Lower lobe of right lung (tissue), 2 donors: ENCODE measurements around the gene FOXI1. TPM values are rescaled to one million over a fixed set of nuclear protein-coding genes. Genes with fewer than 3 reads are reported as not detected.

ENCODE experiments used
- ATAC-seq, 2 donors: fragments of 200-7000 bp; cut with Tn5 transposase; one replicate each; pipeline ENCODE4 v1.9.1; 2020 to 2022; ENCODE audit warnings: mild to moderate bottlenecking in 2 of 2, moderate library complexity in 2 of 2
- DNase-seq: peaks from one replicate; pipeline ENCODE4 v3.0.0-alpha.2; 2020
- H3K27ac ChIP-seq: fragments of 200-600 bp; one replicate; pipeline ENCODE4 v1.8.0; 2022
- H3K27me3 ChIP-seq: fragments of 200-600 bp; one replicate; pipeline ENCODE4 v1.8.0; 2022; ENCODE audit warnings: low read depth
- H3K36me3 ChIP-seq: fragments of 200-600 bp; one replicate; pipeline ENCODE4 v1.8.0; 2022; ENCODE audit warnings: mild to moderate bottlenecking
- H3K4me1 ChIP-seq: fragments of 200-600 bp; one replicate; pipeline ENCODE4 v1.8.0; 2022
- H3K4me3 ChIP-seq: fragments of 200-600 bp; one replicate; pipeline ENCODE4 v1.8.0; 2022; ENCODE audit warnings: mild to moderate bottlenecking
- H3K9me3 ChIP-seq: fragments of 200-600 bp; one replicate; pipeline ENCODE4 v1.8.0; 2022
- CTCF ChIP-seq: fragments of 200-600 bp; IDR thresholded peaks from one replicate; pipeline ENCODE4 v1.8.0; 2022; ENCODE audit warnings: antibody characterized with exemption, mild to moderate bottlenecking
- intact Hi-C: fragments of 100-400 bp; cut with DNase I; formaldehyde crosslinking; loops from one replicate; pipeline ENCODE4 v1.11.0; 2022
- total RNA-seq: library from RNA; stranded (reverse); fragmentation: NEBNext Ultra II Directional; extraction: Animal tissue kit (Norgen Biotek cat#: 25700); gene quantifications from one replicate; pipeline ENCODE4 v1.2.1, GENCODE V29; 2021
- donor health status: DM: no; HTN: yes; CAD: no; lungs with severe emphysema.

The FOXI1 gene
- total RNA-seq, 1 donor from 2014 or later, result not detected

DNA sequence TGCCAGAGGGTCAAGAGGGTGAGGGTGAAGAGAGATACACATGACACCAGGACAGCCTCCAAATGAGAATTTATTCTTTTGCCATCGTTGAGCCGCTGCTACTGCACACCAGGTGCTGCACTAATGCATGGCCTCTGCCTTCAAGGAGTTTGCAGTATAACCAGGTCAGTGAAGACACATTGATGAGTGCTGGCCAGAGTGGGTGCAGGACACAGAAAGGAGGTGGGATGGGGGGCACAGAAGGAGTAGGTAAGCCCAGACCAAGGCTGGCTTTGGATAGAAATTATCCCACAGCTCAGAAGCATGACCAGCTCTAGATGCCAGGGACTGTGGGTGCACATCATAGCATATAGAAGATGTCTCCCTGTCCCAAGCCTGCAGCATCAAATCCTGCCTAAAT lies 38.0 kb downstream of the FOXI1 start:
- Histone ChIP-seq H3K27ac (no peak overlapping the region), H3K4me3 (no peak overlapping the region), H3K9me3 (no peaks in the 10 kb centered on the region), H3K4me1 (no peaks in the 10 kb centered on the region), H3K36me3 (no peaks in the 10 kb centered on the region), H3K27me3 (no peaks in the 10 kb centered on the region)
- no peak for TF ChIP-seq CTCF
- DNase-seq, result no peak
- intact Hi-C loops, result no loop called here
- no peak for ATAC-seq

- ATAC-seq (no peak), DNase-seq (no peak)
- intact Hi-C loops, result no loop called here
- Histone ChIP-seq H3K36me3 (no peaks in the 10 kb centered on the region), H3K4me3 (no peak overlapping the region), H3K27ac (no peak overlapping the region), H3K27me3 (no peaks in the 10 kb centered on the region), H3K4me1 (no peaks in the 10 kb centered on the region), H3K9me3 (no peaks in the 10 kb centered on the region)
- no peak for TF ChIP-seq CTCF
These were observed 38.8 kb downstream of the FOXI1 start for GRCh38 chr5:170144286-170145023.

DNA sequence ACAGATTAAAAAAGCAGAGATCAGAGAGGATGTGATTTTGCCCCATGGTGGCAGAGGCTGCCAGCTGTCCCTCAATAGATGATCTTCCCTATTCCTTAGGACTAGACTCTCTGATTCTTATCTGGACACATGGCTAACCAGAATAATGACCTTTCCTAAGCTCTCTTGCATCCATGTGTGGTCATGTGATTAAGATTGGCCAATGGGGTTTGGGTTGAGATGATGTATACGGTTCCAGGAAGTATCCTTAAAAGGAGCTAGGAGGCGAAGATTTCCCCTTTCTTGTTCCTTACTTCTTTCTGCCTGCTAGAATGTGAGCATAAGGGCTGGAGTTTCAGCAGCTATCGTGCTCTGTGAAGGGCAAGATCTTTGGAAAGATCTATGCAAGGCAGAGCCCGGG lies 39.8 kb downstream of the FOXI1 start:
- Histone ChIP-seq H3K36me3 (no peaks in the 10 kb centered on the region), H3K9me3 (no peaks in the 10 kb centered on the region), H3K27ac (no peak overlapping the region), H3K4me1 (no peaks in the 10 kb centered on the region), H3K4me3 (no peak overlapping the region), H3K27me3 (no peaks in the 10 kb centered on the region)
- intact Hi-C loops, result no loop called here
- no peak for ATAC-seq
- DNase-seq, result no peak
- no peak for TF ChIP-seq CTCF

DNA sequence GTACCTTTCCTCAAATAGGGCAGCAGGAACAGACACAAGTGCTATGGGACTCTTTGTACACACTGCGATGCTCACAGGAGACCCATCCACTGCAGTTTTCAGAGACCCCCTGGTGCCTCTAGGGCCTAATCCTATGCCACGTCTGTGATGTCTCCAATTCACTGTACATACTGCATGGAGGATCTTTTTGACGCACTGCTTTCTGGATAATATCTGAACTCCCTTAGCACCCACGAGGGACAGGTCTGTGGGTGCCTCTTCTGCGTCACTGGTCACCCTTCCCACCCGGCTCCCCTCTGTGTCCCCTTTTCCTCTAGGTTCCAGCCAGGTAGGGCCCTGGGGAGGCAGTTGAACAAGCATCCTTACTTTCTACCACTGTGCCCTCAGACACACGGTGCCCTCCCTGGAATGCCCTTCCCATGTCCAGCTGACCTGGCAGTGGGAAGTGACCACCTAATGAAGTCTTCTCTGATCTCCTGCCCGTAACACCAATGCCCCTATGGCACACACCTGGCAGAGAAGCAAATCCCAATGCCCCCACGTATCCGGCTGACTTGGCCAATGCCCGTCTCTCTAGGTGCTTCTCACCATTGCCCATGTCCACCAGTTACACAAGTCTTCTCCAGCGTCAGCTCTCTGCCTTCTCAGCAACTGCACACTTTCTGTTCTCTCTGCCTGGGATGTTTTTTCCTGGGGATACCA lies 41.5 kb downstream of the FOXI1 start:
- Histone ChIP-seq H3K4me3 (no peak overlapping the region), H3K27me3 (no peaks in the 10 kb centered on the region), H3K36me3 (no peaks in the 10 kb centered on the region), H3K4me1 (no peaks in the 10 kb centered on the region), H3K27ac (no peak overlapping the region), H3K9me3 (no peaks in the 10 kb centered on the region)
- no peak for DNase-seq
- no peak for TF ChIP-seq CTCF
- intact Hi-C loops, result no loop called here
- ATAC-seq, result no peak

DNA sequence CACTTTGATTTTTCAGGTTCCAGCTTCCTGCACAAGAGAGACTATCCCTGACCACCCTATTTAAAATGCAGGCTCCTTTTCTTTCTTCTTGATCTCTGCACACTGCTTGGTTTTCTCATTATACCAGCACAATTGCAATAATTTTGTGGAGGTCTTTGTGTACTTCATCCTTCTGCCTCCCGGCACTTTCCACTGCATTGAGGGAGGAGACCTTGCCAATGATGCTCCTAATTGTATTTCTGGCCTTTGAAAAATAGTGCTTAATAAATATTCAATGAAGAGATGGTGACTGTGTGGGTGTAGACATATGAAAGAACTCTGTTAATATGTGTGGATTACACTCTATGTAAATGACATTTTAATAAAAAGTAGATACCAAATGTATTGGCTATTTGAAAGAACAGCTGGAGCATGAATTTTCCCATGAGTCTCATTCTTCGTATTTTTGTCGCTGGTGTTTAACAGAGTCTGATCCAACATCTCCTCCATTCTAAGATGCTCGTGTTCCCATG lies 42.1 kb downstream of the FOXI1 start:
- intact Hi-C loops, result no loop called here
- H3K9me3 ChIP-seq, result no peaks in the 10 kb centered on the region
- ATAC-seq, result no peak

More for the DNA sequence above, 42.1 kb downstream of the FOXI1 start:
- Histone ChIP-seq H3K27me3 (no peaks in the 10 kb centered on the region), H3K27ac (no peak overlapping the region), H3K36me3 (no peaks in the 10 kb centered on the region), H3K4me1 (no peaks in the 10 kb centered on the region), H3K4me3 (no peak overlapping the region)
- TF ChIP-seq CTCF, result no peak
- DNase-seq, result no peak
